Neural progenitor cell (in vitro differentiated cells): ENCODE measurements around the gene RALB. TPM values are rescaled to one million over a fixed set of nuclear protein-coding genes. Genes with fewer than 3 reads are reported as not detected.

Source experiments
- DNase-seq: peaks from one replicate; pipeline ENCODE4 v3.0.0-alpha.2; 2016; ENCODE audit warnings: low spot score
- H2AFZ ChIP-seq: fragments of 200-600 bp; sonication (generic); replicated peaks from 2 replicates; pipeline ENCODE4 v1.6.1; 2016; ENCODE audit warnings: antibody characterized with exemption
- H3F3A ChIP-seq: fragments of 200-600 bp; sonication (generic); 2 replicates; pipeline ENCODE4 v1.6.1; 2016; ENCODE audit warnings: antibody characterized with exemption, low read depth
- H3K27ac ChIP-seq: fragments of 200-600 bp; sonication (generic); 2 replicates; pipeline ENCODE4 v1.5.1; 2016; ENCODE audit warnings: mild to moderate bottlenecking
- H3K27me3 ChIP-seq: fragments of 200-600 bp; sonication (generic); 2 replicates; pipeline ENCODE4 v1.6.1; 2016; ENCODE audit warnings: mild to moderate bottlenecking, moderate library complexity
- H3K36me3 ChIP-seq: fragments of 200-600 bp; sonication (generic); 2 replicates; pipeline ENCODE4 v1.5.1; 2016
- H3K4me1 ChIP-seq: fragments of 200-600 bp; sonication (generic); 2 replicates; pipeline ENCODE4 v1.6.1; 2016; ENCODE audit warnings: mixed run types
- H3K4me2 ChIP-seq: fragments of 200-600 bp; sonication (generic); 2 replicates; pipeline ENCODE4 v1.6.1; 2016
- H3K4me3 ChIP-seq: fragments of 200-600 bp; sonication (generic); 2 replicates; pipeline ENCODE4 v1.5.1; 2016
- H3K79me2 ChIP-seq: fragments of 200-600 bp; sonication (generic); 2 replicates; pipeline ENCODE4 v1.6.1; 2016; ENCODE audit warnings: low read depth
- H3K9ac ChIP-seq: fragments of 200-600 bp; sonication (generic); 2 replicates; pipeline ENCODE4 v1.6.1; 2016
- H3K9me3 ChIP-seq: fragments of 200-600 bp; sonication (generic); 2 replicates; pipeline ENCODE4 v1.5.1; 2016; ENCODE audit warnings: low read depth
- H4K20me1 ChIP-seq: fragments of 200-600 bp; sonication (generic); 2 replicates; pipeline ENCODE4 v1.6.1; 2016; ENCODE audit warnings: low read depth
- H3K27ac Mint-ChIP-seq: 3 replicates; pipeline ENCODE4 v1.8.0; 2021; ENCODE audit warnings: mixed read lengths
- H3K27me3 Mint-ChIP-seq: 2 replicates; pipeline ENCODE4 v1.8.0; 2022; ENCODE audit warnings: low read depth, mild to moderate bottlenecking, inconsistent platforms, moderate library complexity, mixed read lengths; ENCODE audit not compliant: insufficient read depth
- H3K36me3 Mint-ChIP-seq: 3 replicates; pipeline ENCODE4 v1.8.0; 2021; ENCODE audit warnings: mixed read lengths
- H3K4me1 Mint-ChIP-seq: 3 replicates; pipeline ENCODE4 v1.8.0; 2021; ENCODE audit warnings: mixed read lengths
- H3K4me3 Mint-ChIP-seq: 3 replicates; pipeline ENCODE4 v1.8.0; 2021; ENCODE audit warnings: mild to moderate bottlenecking, moderate library complexity, mixed read lengths
- H3K9me3 Mint-ChIP-seq: 3 replicates; pipeline ENCODE4 v1.8.0; 2020; ENCODE audit warnings: mixed read lengths
- EZH2 ChIP-seq: fragments of 200-600 bp; sonication (generic); IDR thresholded peaks from 2 replicates; pipeline ENCODE4 v1.6.1; 2017; ENCODE audit warnings: antibody characterized with exemption, mild to moderate bottlenecking, moderate library complexity
- EZH2phosphoT487 ChIP-seq: fragments of 200-600 bp; sonication (generic); IDR thresholded peaks from 2 replicates; pipeline ENCODE4 v1.6.1; 2017; ENCODE audit warnings: antibody characterized with exemption
- total RNA-seq: library from RNA; depleted of rRNA; stranded (reverse); fragments of >200 nt; gene quantifications from 2 replicates; pipeline ENCODE4 v1.2.3, GENCODE V29; 2015; ENCODE audit warnings: low replicate concordance
- TF ChIP-seq, protein P1 (sequence below): fragments of 200-600 bp; sonication (generic); IDR thresholded peaks from 2 replicates; pipeline ENCODE4 v1.5.1; 2017; ENCODE audit warnings: antibody characterized with exemption, mild to moderate bottlenecking

The RALB gene
- total RNA-seq, 1 donor from 2014 or later = 79.8 TPM

DNA sequence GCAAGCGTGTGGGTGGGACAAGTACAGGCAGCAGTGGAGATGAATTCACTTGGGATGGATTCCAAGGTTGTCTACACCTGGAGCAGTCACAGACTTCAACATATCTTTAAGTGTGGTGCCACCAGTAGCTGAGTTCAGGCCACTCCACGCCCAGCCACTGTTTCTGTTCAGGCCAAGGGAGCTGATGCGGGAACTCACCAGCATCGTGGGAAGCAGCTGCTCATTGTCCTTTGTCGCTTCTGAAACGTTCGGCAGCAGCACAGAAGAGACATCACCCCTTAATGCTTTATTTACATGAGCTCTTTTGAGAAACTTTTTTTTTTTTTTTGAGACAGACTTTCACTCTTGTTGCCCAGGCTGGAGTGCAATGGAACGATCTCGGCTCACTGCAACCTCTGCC lies 73.4 kb downstream of the RALB start:
- H3K9me3 Mint-ChIP-seq = no peaks in the 10 kb centered on the region

DNA sequence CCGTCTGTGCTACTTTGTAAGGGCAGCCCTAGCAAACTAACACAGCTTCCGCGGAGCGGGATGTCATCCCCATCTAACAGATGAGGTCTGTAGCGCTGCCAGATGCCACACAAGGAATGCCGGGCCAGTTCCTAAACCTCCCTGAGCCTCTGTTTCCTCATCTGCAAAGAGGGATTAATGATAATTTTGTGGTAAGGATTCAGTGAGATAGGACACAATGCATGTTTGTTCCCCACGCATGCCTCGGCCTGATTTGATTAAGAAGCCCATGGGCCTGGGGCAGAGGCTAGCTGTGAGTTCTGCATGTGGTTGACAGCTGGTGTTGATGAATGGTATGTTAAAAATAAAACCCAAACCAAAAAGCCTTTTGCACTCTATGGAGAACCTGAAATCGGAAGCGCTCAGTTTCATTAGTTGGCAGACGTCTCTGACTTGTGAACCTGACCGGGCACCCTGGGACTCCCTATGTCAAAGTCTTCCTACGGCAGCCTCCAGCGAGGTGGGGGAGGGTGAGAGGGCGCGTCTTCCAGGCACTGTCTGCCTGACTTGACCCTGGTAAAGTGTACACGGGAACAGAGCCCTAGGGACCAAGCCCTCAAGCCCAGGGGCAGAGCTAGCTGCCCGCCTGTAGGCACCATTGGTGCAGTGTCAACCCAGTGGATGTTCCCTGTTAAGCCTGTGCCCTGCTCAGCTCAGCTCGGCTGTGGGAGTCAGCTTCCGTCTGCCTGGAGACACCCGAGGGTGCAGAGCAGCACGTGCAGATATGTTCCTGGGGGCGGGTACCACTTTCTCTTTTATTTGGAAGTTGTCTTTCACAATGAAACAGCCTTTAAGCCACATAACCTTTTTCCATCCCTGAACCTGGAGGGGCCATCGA lies 78.5 kb downstream of the RALB start:
- Mint-ChIP-seq H3K36me3 (no peaks in the 10 kb centered on the region), H3K4me3 (no peak overlapping the region), H3K4me1 (peaks cover 13% of the 10 kb centered on the region), H3K27me3 (peaks cover 9% of the 10 kb centered on the region), H3K27ac (no peak overlapping the region), H3K9me3 (peaks cover 3% of the 10 kb centered on the region)
- Histone ChIP-seq H3F3A (no peaks in the 10 kb centered on the region), H2AFZ (no peak overlapping the region), H3K79me2 (no peaks in the 10 kb centered on the region), H4K20me1 (no peaks in the 10 kb centered on the region), H3K9me3 (no peaks in the 10 kb centered on the region), H3K4me1 (no peaks in the 10 kb centered on the region), H3K4me3 (no peak overlapping the region), H3K36me3 (no peaks in the 10 kb centered on the region), H3K27ac (no peak overlapping the region), H3K27me3 (peaks cover 25% of the 10 kb centered on the region), H3K9ac (no peak overlapping the region), H3K4me2 (no peak overlapping the region)
- no peak for TF ChIP-seq EZH2phosphoT487
- TF ChIP-seq, protein P1, sequence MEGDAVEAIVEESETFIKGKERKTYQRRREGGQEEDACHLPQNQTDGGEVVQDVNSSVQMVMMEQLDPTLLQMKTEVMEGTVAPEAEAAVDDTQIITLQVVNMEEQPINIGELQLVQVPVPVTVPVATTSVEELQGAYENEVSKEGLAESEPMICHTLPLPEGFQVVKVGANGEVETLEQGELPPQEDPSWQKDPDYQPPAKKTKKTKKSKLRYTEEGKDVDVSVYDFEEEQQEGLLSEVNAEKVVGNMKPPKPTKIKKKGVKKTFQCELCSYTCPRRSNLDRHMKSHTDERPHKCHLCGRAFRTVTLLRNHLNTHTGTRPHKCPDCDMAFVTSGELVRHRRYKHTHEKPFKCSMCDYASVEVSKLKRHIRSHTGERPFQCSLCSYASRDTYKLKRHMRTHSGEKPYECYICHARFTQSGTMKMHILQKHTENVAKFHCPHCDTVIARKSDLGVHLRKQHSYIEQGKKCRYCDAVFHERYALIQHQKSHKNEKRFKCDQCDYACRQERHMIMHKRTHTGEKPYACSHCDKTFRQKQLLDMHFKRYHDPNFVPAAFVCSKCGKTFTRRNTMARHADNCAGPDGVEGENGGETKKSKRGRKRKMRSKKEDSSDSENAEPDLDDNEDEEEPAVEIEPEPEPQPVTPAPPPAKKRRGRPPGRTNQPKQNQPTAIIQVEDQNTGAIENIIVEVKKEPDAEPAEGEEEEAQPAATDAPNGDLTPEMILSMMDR = no peak
- no peak for TF ChIP-seq EZH2
- no peak for DNase-seq

More for the DNA sequence above, 73.4 kb downstream of the RALB start:
- no peak for DNase-seq
- Histone ChIP-seq H3K4me1 (no peaks in the 10 kb centered on the region), H3K36me3 (no peaks in the 10 kb centered on the region), H3K4me2 (no peak overlapping the region), H3K27me3 (no peaks in the 10 kb centered on the region), H4K20me1 (no peaks in the 10 kb centered on the region), H2AFZ (no peak overlapping the region), H3K9me3 (no peaks in the 10 kb centered on the region), H3K79me2 (no peaks in the 10 kb centered on the region), H3K9ac (no peak overlapping the region), H3F3A (no peaks in the 10 kb centered on the region), H3K27ac (no peak overlapping the region), H3K4me3 (no peak overlapping the region)
- Mint-ChIP-seq H3K4me1 (peaks cover 7% of the 10 kb centered on the region), H3K27me3 (peaks cover 16% of the 10 kb centered on the region), H3K4me3 (no peak overlapping the region), H3K36me3 (no peaks in the 10 kb centered on the region), H3K27ac (no peak overlapping the region)
- TF ChIP-seq EZH2 (no peak), EZH2phosphoT487 (no peak)
- TF ChIP-seq, protein P1 = no peak

DNA sequence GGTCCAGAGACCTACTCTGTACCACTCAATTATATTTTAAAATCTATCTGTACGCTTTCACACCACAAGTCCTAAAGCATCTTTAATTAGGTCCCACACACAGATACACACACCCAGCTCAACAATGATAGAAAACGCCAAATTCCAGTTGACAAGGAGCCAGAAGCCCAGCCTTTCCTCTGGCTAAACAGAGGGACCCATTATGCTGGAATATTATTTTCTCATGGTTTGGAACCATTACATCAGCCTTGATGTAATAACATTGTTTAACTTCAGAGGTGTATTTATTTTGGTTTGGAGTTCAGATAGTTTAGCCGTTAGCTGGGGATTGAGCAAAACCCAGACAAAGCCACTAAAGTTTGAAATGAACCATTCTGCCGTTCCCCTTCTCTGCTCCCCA lies 79.3 kb downstream of the RALB start:
- Histone ChIP-seq H3K27me3 (peaks cover 29% of the 10 kb centered on the region), H3K9ac (no peak overlapping the region), H3F3A (no peaks in the 10 kb centered on the region), H3K27ac (no peak overlapping the region), H3K4me3 (no peak overlapping the region), H3K4me1 (no peaks in the 10 kb centered on the region), H4K20me1 (no peaks in the 10 kb centered on the region), H3K36me3 (no peaks in the 10 kb centered on the region), H3K4me2 (no peak overlapping the region), H3K9me3 (no peaks in the 10 kb centered on the region), H3K79me2 (no peaks in the 10 kb centered on the region), H2AFZ (no peak overlapping the region)
- no peak for DNase-seq
- H3K27ac Mint-ChIP-seq = no peak overlapping the region
- peaks cover 12% of the 10 kb centered on the region for H3K27me3 Mint-ChIP-seq
- peaks cover 3% of the 10 kb centered on the region for H3K9me3 Mint-ChIP-seq
- H3K4me1 Mint-ChIP-seq = peaks cover 16% of the 10 kb centered on the region
- TF ChIP-seq, protein P1 = no peak
- no peak for TF ChIP-seq EZH2phosphoT487
- TF ChIP-seq EZH2 = no peak
- H3K36me3 Mint-ChIP-seq = no peaks in the 10 kb centered on the region
- H3K4me3 Mint-ChIP-seq = no peak overlapping the region
